ENCODE measurements around the gene FCN3.

- TF ChIP-seq CTCF (IDR thresholded peaks at IDR 0.05) (peak; percentile 45 to 73 (median 68)), POLR2A (IDR thresholded peaks at IDR 0.05) (no peak)
Observed at GRCh38 chr1:27388337-27389005, 13.8 kb upstream of the FCN3 start.

Data from ovary (tissue), 3 donors.